ENCODE measurements around the gene COL3A1. TPM values are rescaled to one million over a fixed set of nuclear protein-coding genes. Genes with fewer than 3 reads are reported as not detected.
A peak's percentile ranks its signal among the peaks of the same experiment; 100 is the strongest.

The COL3A1 gene
- total and polyA plus RNA-seq, 2 of the 8 experiments (the other 6 are each of a cell fraction or from before 2014, with no cell fraction given), result 0.07 to 0.11 TPM

- no peak overlapping the region for H3K9ac ChIP-seq (replicated peaks in 1 of 4; ENCODE audit: extremely low read depth in 1 of 4, low read depth in 3 of 4, low read length in 3 of 4)
- H4K91ac ChIP-seq (replicated peaks; ENCODE audit: insufficient read length, low read length), result no peak overlapping the region
- no peaks in the 10 kb centered on the region for H3K36me3 ChIP-seq (ENCODE audit: control insufficient read depth in 2 of 4, insufficient read depth in 4 of 4, low read length in 3 of 4)
- TF ChIP-seq RBBP5 (IDR thresholded peaks at IDR 0.05; ENCODE audit: borderline replicate concordance, low read depth, low read length), result no peak
- peak in 1 of 3 experiments; percentile 29; a peak in 2 of 4 replicates for TF ChIP-seq CTCF (IDR thresholded peaks at IDR 0.05; ENCODE audit: control extremely low read depth in 1 of 3, insufficient read depth in 1 of 3, low read depth in 1 of 3, low read length in 3 of 3)
- TF ChIP-seq RAD21 (IDR thresholded peaks at IDR 0.05 in 1 of 2, conservative IDR thresholded peaks at IDR 0.05 in 1 of 2; ENCODE audit: low read depth in 2 of 2, low read length in 2 of 2), result peak in 1 of 2 experiments; percentile 52; a peak in 3 of 4 replicates
- no peak overlapping the region for H2AK5ac ChIP-seq (ENCODE audit: low read depth, low read length)
- DNase-seq (ENCODE audit: low read depth in 1 of 2, low spot score in 2 of 2) (no peak), FAIRE-seq (no peak)
- H2AFZ ChIP-seq (ENCODE audit: low read length), result no peak overlapping the region
- H3K9me3 ChIP-seq (ENCODE audit: insufficient read depth in 2 of 2, low read depth in 1 of 2, low read length in 1 of 2), result no peaks in the 10 kb centered on the region
- H3K14ac ChIP-seq (ENCODE audit: insufficient read length), result no peak overlapping the region
- H3K79me2 ChIP-seq (ENCODE audit: control insufficient read depth in 1 of 2, insufficient read depth in 2 of 2, low read length in 2 of 2), result no peaks in the 10 kb centered on the region
- H3K4me1 ChIP-seq (replicated peaks in 1 of 4; ENCODE audit: control insufficient read depth in 3 of 4, insufficient read depth in 4 of 4, low read length in 3 of 4), result no peaks in the 10 kb centered on the region
- H3K79me1 ChIP-seq (ENCODE audit: low read depth, low read length), result no peaks in the 10 kb centered on the region
- H3K23ac ChIP-seq (ENCODE audit: insufficient read length), result no peak overlapping the region
- H3K4me3 ChIP-seq (ENCODE audit: extremely low read depth in 1 of 4, insufficient read depth in 2 of 4, low read depth in 3 of 4, low read length in 4 of 4), result no peak overlapping the region
- H3K27me3 ChIP-seq (replicated peaks in 1 of 4; ENCODE audit: control insufficient read depth in 3 of 4, extremely low read depth in 1 of 4, insufficient read depth in 3 of 4, low read length in 3 of 4), result no peaks in the 10 kb centered on the region
- ChIA-PET CTCF (ENCODE audit: partially characterized antibody) (interaction anchor here (0.6 to 3.2 kb wide), 26 partner anchors 12 to 1142 kb away, joined by 3 to 15 read pairs (median 3); no protein-coding TSS in a partner anchor), POLR2A (ENCODE audit: partially characterized antibody) (no interaction called here)
- H3K56ac ChIP-seq (replicated peaks; ENCODE audit: insufficient read length, low read depth, low read length), result no peak overlapping the region
- H4K8ac ChIP-seq (ENCODE audit: extremely low read depth, insufficient read depth, low read length), result no peak overlapping the region
- H2BK20ac ChIP-seq (ENCODE audit: low read length), result no peak overlapping the region
- no peak overlapping the region for H3K18ac ChIP-seq (ENCODE audit: extremely low read depth, low read length)
- no peak overlapping the region for H4K5ac ChIP-seq (ENCODE audit: insufficient read length, low read depth, low read length)
- H2BK120ac ChIP-seq (replicated peaks; ENCODE audit: low read depth, low read length), result no peak overlapping the region
- no peaks in the 10 kb centered on the region for H3K23me2 ChIP-seq (ENCODE audit: low read depth, low read length)
- H3K4ac ChIP-seq (replicated peaks; ENCODE audit: insufficient read length, low read depth, low read length), result no peak overlapping the region
- no peak overlapping the region for H3K4me2 ChIP-seq (ENCODE audit: insufficient read depth in 1 of 2, low read depth in 2 of 2, low read length in 2 of 2)
- no peaks in the 10 kb centered on the region for H4K20me1 ChIP-seq (replicated peaks in 1 of 2; ENCODE audit: control insufficient read depth in 1 of 2, insufficient read depth in 2 of 2, low read length in 2 of 2)
- H2BK15ac ChIP-seq (ENCODE audit: low read length), result no peak overlapping the region
- no peak overlapping the region for H3K27ac ChIP-seq (ENCODE audit: low read depth, low read length)
- H2BK5ac ChIP-seq (ENCODE audit: low read depth, low read length), result no peak overlapping the region
- no peak overlapping the region for H2BK12ac ChIP-seq (ENCODE audit: low read depth, low read length)
Observed at GRCh38 chr2:188984065-188984491, 9.9 kb downstream of the COL3A1 start.

Measured in H1 (cell line).